Lung microvascular endothelial cell (primary cell): Measurements from ENCODE around the gene B2M. TPM values are rescaled to one million over a fixed set of nuclear protein-coding genes. Genes with fewer than 3 reads are reported as not detected.
A peak's percentile ranks its signal among the peaks of the same experiment; 100 is the strongest.
"Not testable (repeated sequence)": the region's sequence is repeated elsewhere in the genome, so short reads cannot be mapped to it uniquely, and the experiment has no call there.

Source experiments
- DNase-seq, 2 donors: peaks; one replicate each; pipeline versions ENCODE4 v3.0.0 to v3.0.0-alpha.2; 2010; ENCODE audit warnings: low read depth in 2 of 2
- total RNA-seq: library from RNA; depleted of rRNA; stranded (reverse); fragments of >200 nt; gene quantifications from 2 replicates; pipeline ENCODE4 v1.2.1, GENCODE V29; 2014

The B2M gene
- total RNA-seq, 1 donor from 2014 or later = 1,882 TPM

DNA sequence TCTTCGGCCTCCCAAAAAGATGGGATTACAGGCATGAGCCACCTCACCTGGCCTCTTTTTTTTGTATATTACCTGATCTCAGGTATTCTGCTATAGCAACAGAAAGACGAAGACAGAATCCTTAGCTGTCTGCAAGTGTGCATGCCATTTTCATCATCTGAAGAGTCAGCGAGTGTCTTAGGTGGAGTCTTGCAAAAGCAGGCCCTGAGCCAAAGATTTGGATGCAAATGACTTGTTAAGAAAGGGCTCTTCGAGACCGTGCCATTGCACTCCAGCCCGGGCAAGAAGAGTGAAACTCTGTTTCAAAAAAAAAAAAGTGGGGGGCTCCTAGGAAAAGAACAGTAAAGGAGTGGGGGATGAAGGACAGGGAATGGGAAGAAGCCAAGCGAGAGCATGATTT is 14.8 kb downstream of the B2M start:
- no peak for DNase-seq

DNA sequence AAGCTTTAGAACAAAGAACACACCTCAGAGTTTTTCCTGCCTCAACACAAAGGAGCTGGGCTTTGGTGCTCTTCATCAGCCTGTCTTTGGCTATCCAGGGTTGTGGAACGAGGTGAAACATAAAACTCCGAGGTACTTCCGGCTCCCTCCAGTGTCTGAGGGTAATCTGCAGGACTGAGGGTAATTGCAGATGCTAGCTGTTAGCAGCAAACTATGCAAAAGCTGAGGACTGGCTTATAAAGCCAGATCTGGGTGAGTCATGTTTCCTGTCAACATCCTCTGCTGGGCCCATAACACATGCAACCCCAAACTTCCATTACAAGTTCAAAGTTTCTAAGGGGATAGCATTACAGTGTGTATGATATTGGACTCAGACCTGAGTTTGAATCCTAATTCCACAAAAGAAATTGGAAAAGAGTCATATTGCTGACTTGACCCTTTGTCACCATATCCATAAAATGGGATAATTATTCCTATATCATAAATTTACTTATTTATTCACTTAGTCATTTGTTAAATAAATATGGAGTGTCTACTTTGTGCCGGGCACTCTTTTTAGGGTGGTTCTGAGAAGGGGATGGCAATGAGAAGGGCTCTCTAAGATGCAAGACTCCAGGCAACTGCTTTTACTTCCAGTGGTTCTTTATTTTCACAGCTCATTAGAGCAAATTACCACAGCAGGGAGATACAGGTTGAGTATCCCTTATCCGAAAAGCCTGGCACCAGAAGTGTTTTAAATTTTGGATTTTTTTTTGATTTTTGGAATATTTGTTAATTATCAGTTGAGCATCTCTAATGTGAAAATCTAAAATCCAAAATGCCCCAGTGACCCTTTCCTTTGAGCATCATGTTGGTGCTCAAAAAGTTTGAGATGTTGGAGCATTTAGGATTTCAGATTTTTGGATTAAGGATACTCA is 15.5 kb downstream of the B2M start:
- DNase-seq = peak; percentile 93 to 95

DNA sequence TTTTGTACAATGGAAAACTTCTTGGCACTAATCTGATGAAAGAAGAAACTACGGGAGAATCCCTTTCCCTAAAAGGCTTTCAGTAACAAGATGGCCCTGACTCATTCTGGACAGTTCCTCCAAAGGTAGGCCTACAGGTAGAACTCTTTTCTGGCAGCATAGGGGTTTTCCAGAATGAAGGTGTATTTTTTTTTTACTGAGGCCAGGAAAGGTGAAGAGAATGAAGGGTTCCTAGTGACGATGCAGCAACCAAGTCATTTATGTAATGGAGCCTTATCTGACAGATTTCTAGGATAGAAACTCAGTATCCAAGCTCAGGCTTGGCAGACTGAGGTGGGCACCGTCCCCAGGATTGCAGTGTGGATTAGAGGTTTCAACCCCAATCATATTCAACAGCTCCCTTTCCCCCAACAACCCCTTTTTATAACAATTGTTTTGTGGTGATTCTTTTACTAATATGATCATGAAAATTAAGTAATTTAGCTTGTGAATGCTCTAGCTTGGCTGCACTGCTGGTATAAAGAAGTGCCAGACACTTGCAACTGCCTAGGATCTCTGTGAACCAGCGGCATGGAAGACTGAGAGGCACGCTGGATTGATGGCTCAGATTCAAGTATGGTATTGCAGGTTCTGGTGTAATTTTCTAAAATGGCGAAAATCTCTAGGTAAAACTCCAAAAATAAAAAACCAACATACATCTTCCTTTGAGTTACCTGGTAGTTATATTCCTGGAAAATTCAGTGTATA is 16.3 kb downstream of the B2M start:
- no peak for DNase-seq

DNA sequence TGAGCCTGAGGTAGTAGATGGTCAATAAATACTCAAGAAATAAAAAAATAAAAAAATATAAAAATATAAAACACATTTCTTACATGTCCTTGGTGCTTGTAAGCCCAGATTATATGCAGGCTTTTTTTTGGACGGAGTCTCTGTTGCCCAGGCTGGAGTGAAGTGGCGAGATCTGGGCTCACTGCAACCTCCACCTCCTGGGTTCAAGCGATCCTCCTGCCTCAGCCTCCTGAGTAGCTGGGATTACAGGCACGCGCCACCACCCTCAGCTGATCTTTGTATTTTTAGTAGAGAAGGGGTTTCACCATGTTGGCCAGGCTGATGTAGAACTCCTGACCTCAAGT is 16.9 kb downstream of the B2M start:
- DNase-seq = not testable (repeated sequence)

DNA sequence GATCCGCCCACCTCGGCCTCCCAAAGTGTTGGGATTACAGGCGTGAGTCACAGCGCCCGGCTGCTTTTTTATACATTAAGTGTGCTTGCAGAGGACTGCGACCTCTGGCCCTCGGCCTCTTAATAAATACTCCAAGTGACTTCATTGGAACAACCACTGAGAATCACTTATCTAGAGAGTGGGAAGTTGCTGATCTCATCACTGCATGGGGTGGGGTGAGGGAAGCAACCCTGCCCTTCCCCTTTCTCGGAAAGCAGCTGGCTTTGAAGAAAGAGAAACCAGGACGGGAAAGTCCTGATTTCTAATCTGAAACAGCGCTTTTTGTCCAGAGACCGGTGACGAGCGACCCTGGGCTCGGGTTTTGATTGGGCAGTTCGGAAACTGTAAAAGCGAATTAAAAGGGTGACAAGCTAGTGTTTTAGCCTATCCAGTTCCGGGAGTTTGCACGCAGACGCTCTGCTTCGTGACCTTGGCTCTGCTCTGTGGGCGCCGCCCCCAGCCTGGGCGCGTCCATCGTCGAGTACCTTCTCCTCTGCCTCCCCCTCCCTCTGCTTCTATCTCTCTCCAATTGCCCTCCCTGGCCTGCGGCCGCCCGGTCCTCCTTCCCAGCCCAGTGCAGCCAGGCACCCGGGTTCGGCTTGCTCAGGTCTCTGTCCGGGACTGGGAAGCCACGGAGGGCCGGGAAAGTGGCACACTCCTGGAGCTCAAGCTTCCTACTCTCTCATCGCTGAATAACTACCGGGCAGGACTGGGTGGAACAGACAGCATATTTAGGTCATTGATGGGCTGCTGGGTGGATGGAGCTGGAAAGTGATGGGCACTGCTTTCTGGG is 17.5 kb downstream of the B2M start:
- DNase-seq = peak; percentile 97 to 98

DNA sequence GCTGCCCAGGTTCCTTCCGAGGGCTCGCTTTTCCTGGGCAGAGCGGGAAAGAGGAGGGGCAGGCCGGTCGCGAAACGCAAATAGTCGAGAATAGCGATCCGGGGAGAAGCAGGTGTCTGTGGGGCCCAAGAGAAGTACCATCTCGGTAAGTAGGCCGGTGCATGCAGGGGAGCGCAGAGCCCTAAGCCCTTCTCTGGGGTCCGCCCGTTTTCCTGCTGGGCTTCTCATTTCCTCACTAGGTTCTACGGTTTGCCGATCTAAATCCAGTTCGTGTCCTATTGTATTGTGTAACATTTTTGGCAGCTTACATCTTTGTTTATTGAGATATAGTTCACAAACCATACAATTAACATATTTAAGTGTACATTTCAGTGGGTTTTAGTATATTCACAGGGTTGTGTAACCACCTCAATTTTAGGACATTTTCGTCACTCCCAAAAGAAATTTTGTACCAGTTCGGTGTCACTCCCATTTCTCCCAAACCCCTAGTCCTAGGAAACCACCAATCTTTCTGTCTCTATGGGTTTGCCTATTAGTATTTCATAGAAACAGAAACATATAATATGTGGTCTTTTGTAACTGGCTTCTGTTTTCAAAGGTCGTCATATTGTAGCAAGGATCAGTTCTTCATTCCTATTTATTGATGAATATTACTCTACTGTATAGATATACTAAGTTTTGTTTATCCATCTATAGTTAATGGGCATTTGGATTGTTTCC is 18.3 kb downstream of the B2M start:
- DNase-seq = peak; percentile 36 to 41

DNA sequence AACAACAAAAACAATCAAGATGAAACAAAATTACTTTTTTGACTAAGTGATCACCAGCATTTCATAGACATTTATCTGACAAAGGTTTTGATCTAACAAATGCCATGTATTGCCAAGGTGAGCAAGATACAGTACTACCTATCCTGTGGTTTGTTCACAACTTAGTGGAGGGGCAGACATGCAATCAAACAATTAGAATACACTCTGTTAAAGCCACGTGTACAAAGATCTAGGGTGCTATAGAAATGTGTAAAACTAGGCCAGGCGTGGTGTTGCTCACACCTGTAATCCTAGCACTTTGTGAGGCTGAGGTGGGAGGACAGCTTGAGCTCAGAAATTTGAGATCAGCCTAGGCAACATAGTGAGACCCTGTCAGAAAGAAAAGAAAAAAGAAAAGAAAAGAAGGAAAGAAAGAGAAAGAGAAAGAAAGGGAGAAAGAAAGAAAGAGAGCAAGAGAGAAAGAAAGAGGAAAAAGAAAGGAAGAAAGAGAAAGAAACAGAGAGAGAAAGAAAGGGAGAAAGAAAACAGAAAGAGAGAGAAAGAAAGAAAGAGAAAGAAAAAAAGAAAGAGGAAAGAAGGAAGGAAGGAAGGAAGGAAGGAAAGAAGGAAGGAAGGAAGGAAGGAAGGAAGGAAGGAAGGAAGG is 23.6 kb downstream of the B2M start:
- DNase-seq = no peak

DNA sequence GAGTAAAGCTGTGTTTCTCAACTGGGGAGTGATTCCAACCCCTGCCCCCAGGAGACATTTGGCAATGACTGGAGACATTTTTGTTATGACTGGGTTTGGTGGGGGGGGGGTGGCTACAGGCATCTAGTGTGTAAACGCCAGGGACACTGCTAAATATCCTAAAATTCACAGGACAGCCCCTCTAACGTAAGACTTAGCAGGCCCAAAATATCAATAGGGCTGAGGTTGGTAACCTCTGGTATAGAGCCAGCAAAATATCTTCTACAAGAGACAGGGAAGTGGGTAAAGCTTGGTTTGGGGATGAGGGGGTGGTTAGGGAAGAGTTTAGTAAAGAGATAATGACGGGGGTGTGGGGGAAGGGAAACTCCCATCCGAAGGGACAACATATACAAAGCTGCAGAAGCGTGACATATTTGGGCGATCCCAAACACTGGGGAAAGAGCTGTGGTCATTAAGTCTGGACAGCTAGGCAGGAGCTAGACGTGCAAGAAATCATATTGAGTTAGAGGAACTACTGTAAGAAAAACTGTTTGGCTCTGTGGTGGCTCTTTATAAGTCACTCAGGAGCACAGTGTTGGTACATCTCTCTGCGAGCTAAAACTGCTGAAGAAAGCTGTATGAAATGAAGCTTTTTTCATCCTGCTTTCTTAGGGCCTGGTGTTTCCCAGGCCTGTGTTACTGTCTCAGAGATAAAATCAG is 24.3 kb downstream of the B2M start:
- no peak for DNase-seq

DNA sequence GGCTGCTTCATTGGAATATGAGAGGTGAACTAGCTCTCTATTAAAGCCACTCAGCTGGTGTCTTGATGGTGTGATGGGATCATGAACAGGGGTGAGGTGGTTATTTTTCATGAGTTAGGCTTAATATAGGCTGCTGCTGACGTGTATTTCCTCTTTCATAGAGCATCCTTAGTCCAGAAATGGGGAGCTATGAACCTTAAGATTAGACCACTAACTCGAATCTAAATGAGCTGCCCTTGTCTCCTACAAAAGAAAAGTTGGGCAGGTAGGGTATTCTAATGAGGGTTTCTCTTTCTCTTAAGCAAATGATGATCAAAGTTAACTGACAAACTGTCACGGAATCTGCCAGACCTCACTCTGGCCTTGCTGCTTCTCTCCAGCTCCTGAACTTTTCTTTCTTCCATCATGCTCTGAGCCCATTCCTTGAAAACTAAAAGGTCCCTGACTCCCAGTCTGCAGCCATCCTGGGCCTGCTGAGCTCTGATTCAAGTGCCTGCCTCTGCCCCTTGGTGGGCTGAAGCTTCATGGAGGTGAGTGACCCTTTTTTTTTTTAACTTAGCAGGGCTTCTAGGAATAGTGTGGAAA is 25.0 kb downstream of the B2M start, which contains the start of gene TRIM69:
Gene TRIM69, plus strand, starts transcription at position 348 of the 585 bp plus-strand sequence. Its CDS starts 177 bp downstream, at position 525.
- DNase-seq = no peak

DNA sequence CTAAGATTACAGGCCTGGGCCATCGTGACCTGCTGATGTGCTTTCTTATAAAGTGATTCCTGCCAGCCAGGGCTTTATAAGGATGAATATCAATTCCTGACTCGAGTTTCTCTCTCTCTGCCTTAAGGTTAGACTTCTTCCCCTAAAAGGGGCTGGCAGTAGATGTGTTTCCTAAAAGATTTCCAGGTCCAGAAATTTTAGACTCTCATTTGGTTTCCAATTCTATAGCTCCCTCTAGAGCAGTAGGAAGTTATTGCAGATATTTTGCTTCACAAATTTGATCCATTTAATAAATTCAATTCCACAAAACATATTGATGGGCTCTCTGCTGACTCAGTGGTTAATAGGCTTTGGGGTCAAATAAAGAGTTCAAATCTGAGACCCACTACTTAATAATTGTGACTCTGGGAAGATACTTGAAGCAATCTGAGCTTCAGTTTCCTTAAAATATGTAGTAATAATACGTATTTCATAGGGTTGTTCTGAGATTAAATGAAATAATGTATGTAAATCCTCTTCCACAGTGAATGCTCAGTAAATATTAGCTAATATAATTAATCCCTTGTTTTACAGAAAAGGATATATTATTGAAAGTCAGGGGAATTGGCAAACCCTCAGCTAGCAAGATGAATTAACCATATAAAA is 27.1 kb downstream of the B2M start:
- peak; percentile 70 for DNase-seq

DNA sequence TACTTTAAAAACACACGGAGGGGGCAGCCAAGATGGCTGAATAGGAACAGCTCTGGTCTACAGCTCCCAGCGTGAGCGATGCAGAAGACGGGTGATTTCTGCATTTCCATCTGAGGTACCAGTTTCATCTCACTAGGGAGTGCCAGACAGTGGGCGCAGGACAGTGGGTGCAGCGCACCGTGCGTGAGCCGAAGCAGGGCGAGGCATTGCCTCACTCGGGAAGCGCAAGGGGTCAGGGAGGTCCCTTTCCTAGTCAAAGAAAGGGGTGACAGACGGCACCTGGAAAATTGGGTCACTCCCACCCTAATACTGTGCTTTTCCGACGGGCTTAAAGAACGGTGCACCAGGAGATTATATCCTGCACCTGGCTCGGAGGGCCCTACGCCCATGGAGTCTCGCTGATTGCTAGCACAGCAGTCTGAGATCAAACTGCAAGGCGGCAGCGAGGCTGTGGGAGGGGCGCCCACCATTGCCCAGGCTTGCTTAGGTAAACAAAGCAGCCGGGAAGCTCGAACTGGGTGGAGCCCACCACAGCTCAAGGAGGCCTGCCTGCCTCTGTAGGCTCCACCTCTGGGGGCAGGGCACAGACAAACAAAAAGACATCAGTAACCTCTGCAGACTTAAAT is 28.0 kb downstream of the B2M start:
- DNase-seq = not testable (repeated sequence)

DNA sequence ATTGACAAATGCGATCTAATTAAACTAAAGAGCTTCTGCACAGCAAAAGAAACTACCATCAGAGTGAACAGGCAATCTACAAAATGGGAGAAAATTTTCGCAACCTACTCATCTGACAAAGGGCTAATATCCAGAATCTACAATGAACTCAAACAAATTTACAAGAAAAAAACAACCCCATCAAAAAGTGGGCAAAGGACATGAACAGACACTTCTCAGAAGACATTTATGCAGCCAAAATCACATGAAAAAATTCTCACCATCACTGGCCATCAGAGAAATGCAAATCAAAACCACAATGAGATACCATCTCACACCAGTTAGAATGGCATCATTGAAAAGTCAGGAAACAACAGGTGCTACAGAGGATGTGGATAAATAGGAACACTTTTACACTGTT is 32.1 kb downstream of the B2M start:
- DNase-seq = not testable (repeated sequence)

DNA sequence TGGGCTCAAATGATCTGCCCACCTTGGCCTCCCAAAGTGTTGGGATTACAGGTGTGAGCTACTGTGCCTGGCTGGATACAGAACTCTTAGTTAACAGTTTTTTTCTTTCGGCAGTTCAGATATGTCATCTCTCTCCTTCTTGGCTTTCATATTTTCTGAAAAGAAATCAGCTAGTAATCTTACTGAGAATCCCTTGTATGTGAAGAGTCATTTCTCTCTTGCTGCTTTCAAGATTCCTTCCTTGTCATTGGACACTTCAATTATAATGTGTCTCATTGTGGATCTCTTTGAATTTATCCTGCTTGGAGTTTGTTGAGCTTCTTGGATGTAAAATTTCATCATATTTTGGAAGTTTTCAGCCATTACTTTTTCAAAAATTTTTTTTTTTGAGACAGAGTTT is 42.0 kb downstream of the B2M start:
- DNase-seq = no peak

DNA sequence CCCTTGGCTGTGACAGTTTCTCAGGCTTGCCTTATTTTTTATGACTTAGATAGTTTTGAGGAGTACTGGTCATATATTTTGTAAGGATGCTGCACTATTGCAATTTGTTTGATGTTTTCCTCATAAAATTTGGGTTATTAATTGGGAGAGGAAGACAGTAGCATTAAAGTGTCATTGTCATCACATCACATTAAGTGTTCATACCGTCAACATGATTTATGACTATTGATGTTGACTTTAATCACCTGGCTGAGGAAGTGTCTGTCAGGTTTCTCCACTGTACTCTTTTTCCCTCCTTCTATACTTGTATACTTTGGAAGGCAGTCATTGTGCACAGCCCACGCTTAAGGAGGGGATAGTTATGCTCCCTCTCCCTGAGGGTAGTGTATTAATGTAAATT is 51.9 kb downstream of the B2M start:
- DNase-seq = no peak

DNA sequence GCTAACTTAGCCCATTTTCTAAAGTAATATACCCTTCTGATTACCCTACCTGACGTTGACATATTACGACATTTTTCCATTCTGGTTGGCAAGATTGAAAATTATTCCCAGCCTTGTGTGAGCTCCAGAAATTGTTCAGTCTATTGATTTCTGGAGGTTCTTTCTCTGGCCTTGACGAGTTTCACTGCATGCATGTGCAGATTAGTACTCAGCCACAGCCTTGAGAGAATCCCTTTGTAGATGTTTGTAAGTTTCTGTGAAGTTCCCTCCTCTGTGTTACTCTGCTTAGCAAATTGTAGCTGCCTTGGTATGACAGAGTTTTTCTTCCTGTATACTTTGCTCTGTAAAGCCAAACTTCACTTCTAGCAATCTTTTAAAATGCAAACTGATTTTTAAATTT is 52.5 kb downstream of the B2M start:
- no peak for DNase-seq

DNA sequence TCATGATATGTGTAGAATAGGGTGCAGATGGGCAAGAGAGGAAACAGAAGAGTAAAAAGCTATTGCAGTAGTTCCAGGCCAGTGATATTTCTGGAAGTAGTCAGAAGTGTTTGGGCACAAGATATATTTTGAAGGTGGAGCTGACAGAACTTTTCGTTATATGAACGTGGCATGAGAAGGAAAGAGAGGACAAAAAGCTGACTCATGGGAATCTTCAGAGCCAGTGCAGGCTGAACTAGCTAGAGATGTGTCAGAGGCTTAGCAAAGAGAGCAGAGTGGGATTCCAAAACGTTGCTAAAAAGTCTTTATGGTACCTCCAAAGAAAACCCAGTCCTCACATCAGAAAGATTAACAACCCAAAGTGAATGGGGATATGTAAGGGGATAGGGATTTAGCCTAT is 53.7 kb downstream of the B2M start:
- DNase-seq = no peak
